ENCODE results near the gene CCDC33. TPM values are rescaled to one million over a fixed set of nuclear protein-coding genes. Genes with fewer than 3 reads are reported as not detected.

Gene CCDC33
- total RNA-seq, 1 donor from 2014 or later: not detected

GRCh38 chr15:74222240-74223119 lies 13.6 kb upstream of the CCDC33 start:
- Mint-ChIP-seq H3K4me1 (ENCODE audit: unreplicated experiment) (peaks cover 29% of the 10 kb centered on the region), H3K27ac (ENCODE audit: unreplicated experiment) (no peak overlapping the region), H3K9me3 (ENCODE audit: unreplicated experiment) (no peaks in the 10 kb centered on the region), H3K4me3 (ENCODE audit: unreplicated experiment) (no peak overlapping the region), H3K27me3 (ENCODE audit: unreplicated experiment) (peaks cover 19% of the 10 kb centered on the region), H3K36me3 (ENCODE audit: unreplicated experiment) (no peaks in the 10 kb centered on the region)
- no peak for DNase-seq (ENCODE audit: extremely low spot score, unreplicated experiment)
- no peak for TF ChIP-seq CTCF (IDR thresholded peaks at IDR 0.05)

- Mint-ChIP-seq H3K4me1 (ENCODE audit: unreplicated experiment) (peaks cover 37% of the 10 kb centered on the region), H3K4me3 (ENCODE audit: unreplicated experiment) (no peak overlapping the region)
These were observed 10.2 kb upstream of the CCDC33 start for GRCh38 chr15:74225928-74226327.

GRCh38 chr15:74226761-74227540 lies 9.2 kb upstream of the CCDC33 start:
- Mint-ChIP-seq H3K4me1 (ENCODE audit: unreplicated experiment) (peaks cover 33% of the 10 kb centered on the region), H3K9me3 (ENCODE audit: unreplicated experiment) (no peaks in the 10 kb centered on the region), H3K27me3 (ENCODE audit: unreplicated experiment) (peaks cover 6% of the 10 kb centered on the region), H3K27ac (ENCODE audit: unreplicated experiment) (no peak overlapping the region), H3K36me3 (ENCODE audit: unreplicated experiment) (no peaks in the 10 kb centered on the region), H3K4me3 (ENCODE audit: unreplicated experiment) (no peak overlapping the region)
- no peak for DNase-seq (ENCODE audit: extremely low spot score, unreplicated experiment)
- no peak for TF ChIP-seq CTCF (IDR thresholded peaks at IDR 0.05)

More at GRCh38 chr15:74225928-74226327, 10.2 kb upstream of the CCDC33 start:
- no peaks in the 10 kb centered on the region for H3K36me3 Mint-ChIP-seq (ENCODE audit: unreplicated experiment)
- H3K9me3 Mint-ChIP-seq (ENCODE audit: unreplicated experiment): no peaks in the 10 kb centered on the region
- H3K27me3 Mint-ChIP-seq (ENCODE audit: unreplicated experiment): peaks cover 11% of the 10 kb centered on the region
- no peak for TF ChIP-seq CTCF (IDR thresholded peaks at IDR 0.05)
- no peak overlapping the region for H3K27ac Mint-ChIP-seq (ENCODE audit: unreplicated experiment)
- DNase-seq (ENCODE audit: extremely low spot score, unreplicated experiment): no peak

GRCh38 chr15:74227968-74228722 lies 8.0 kb upstream of the CCDC33 start:
- Mint-ChIP-seq H3K9me3 (ENCODE audit: unreplicated experiment) (no peaks in the 10 kb centered on the region), H3K27ac (ENCODE audit: unreplicated experiment) (no peak overlapping the region), H3K36me3 (ENCODE audit: unreplicated experiment) (no peaks in the 10 kb centered on the region), H3K4me1 (ENCODE audit: unreplicated experiment) (peaks cover 30% of the 10 kb centered on the region), H3K4me3 (ENCODE audit: unreplicated experiment) (no peak overlapping the region), H3K27me3 (ENCODE audit: unreplicated experiment) (peaks cover 3% of the 10 kb centered on the region)
- TF ChIP-seq CTCF (IDR thresholded peaks at IDR 0.05): no peak
- no peak for DNase-seq (ENCODE audit: extremely low spot score, unreplicated experiment)

Measured in osteocyte (in vitro differentiated cells).